ENCODE data around the gene MICAL2. TPM values are rescaled to one million over a fixed set of nuclear protein-coding genes. Genes with fewer than 3 reads are reported as not detected.

The MICAL2 gene
- total and polyA plus RNA-seq, 10 of the 15 experiments (the other 5 are each of a cell fraction or from before 2014, with no cell fraction given): 0.90 to 5.6 (median 2.4) TPM

DNA sequence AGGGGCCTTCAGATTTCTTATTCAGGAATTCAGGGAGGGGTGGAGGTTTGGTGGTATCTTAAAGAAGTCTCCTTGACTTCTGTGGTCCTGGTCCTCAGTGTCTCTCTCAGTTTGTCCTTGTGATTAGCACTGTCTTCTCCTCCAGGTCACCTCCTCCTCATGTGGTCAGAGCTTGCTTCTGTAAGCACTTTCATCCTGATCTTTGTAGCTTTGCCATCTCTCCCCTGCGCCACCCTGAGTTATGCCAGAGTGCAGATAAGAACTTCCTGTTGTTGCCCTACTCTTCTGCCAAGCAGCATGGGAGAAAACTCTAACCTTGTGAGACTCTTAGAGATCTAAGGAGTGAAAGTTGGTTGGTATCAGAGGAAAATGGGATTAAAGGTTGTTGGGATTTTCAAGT, 30.9 kb downstream of the MICAL2 start (continued):
- TF ChIP-seq, protein P1, sequence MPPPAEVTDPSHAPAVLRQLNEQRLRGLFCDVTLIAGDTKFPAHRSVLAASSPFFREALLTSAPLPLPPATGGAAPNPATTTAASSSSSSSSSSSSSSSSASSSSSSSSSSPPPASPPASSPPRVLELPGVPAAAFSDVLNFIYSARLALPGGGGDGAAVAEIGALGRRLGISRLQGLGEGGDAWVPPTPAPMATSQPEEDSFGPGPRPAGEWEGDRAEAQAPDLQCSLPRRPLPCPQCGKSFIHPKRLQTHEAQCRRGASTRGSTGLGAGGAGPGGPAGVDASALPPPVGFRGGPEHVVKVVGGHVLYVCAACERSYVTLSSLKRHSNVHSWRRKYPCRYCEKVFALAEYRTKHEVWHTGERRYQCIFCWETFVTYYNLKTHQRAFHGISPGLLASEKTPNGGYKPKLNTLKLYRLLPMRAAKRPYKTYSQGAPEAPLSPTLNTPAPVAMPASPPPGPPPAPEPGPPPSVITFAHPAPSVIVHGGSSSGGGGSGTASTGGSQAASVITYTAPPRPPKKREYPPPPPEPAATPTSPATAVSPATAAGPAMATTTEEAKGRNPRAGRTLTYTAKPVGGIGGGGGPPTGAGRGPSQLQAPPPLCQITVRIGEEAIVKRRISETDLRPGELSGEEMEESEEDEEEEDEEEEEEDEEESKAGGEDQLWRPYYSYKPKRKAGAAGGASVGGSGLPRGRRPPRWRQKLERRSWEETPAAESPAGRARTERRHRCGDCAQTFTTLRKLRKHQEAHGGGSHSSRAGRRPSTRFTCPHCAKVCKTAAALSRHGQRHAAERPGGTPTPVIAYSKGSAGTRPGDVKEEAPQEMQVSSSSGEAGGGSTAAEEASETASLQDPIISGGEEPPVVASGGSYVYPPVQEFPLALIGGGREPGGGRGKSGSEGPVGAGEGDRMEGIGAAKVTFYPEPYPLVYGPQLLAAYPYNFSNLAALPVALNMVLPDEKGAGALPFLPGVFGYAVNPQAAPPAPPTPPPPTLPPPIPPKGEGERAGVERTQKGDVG (CRISPR knock-in tag; IDR thresholded peaks at IDR 0.05): no peak
- TF ChIP-seq POLR2AphosphoS5 (IDR thresholded peaks at IDR 0.05; ENCODE audit: low read length): no peak

DNA sequence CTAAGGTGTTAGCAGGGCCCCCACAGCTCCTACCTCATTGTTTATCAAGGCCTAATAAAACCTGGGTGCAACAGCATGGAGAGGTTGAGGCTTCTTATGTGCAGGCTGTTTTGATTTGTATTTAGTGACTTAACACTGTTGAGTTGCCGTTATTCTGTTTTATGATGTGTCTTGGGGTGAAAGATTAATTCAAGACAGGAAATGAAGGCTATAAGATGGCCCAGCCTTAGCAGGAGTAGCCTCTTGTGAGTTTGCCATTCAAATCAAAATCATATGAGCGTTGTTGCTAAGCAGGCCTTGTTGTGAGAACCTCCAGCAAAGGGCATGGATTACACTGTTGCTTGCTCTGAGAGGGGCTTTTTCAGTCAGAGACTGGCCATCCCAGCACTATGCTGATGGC, 31.8 kb downstream of the MICAL2 start:
- Histone ChIP-seq H3K79me2 (ENCODE audit: control insufficient read depth, insufficient read depth, low read length) (no peaks in the 10 kb centered on the region), H3K9ac (ENCODE audit: control insufficient read depth, insufficient read depth, low read length) (no peak overlapping the region), H3K36me3 (ENCODE audit: control insufficient read depth in 2 of 2, insufficient read depth in 2 of 2, low read length in 1 of 2) (no peaks in the 10 kb centered on the region), H3K4me1 (ENCODE audit: control insufficient read depth, insufficient read depth, low read length) (no peaks in the 10 kb centered on the region), H3K27me3 (replicated peaks in 1 of 2; ENCODE audit: control insufficient read depth in 2 of 2, insufficient read depth in 2 of 2, low read length in 1 of 2) (no peaks in the 10 kb centered on the region; a peak in 1 of 4 replicates), H4K20me1 (ENCODE audit: control insufficient read depth, insufficient read depth) (no peaks in the 10 kb centered on the region), H3K27ac (ENCODE audit: control insufficient read depth, insufficient read depth) (no peak overlapping the region), H3K4me3 (no peak overlapping the region), H2AFZ (ENCODE audit: control insufficient read depth, low read depth, low read length) (no peak overlapping the region), H3K9me3 (replicated peaks; ENCODE audit: control insufficient read depth, insufficient read depth, low read length) (no peaks in the 10 kb centered on the region), H3K4me2 (ENCODE audit: control insufficient read depth, insufficient read depth) (no peak overlapping the region)
- FAIRE-seq (no peak), DNase-seq (ENCODE audit: low read depth, low spot score) (no peak), ATAC-seq (no peak)
- in situ Hi-C loops (cut with MboI) (no loop called here), intact Hi-C loops (cut with micrococcal nuclease; ENCODE audit: unreplicated experiment) (no loop called here)
- RAD21 ChIA-PET (ENCODE audit: unreplicated experiment): no interaction called here
- POLR2A ChIA-PET: no interaction called here
- SMC1A ChIA-PET (ENCODE audit: uncharacterized antibody, unreplicated experiment): no interaction called here
- CTCF ChIA-PET: interaction anchor here (0.8 kb wide), 1 partner anchor 100 kb away, joined by 5 read pairs; no protein-coding TSS in a partner anchor
- BruUV-seq (replicated peaks): no TSS peak
- WGBS (ENCODE audit: insufficient coverage, insufficient replicate concordance, low lambda C conversion rate, missing lambda C conversion rate): 57% methylated on average over 2 of the region's 2 CpGs
- TF ChIP-seq, protein P2, sequence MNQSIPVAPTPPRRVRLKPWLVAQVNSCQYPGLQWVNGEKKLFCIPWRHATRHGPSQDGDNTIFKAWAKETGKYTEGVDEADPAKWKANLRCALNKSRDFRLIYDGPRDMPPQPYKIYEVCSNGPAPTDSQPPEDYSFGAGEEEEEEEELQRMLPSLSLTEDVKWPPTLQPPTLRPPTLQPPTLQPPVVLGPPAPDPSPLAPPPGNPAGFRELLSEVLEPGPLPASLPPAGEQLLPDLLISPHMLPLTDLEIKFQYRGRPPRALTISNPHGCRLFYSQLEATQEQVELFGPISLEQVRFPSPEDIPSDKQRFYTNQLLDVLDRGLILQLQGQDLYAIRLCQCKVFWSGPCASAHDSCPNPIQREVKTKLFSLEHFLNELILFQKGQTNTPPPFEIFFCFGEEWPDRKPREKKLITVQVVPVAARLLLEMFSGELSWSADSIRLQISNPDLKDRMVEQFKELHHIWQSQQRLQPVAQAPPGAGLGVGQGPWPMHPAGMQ (IDR thresholded peaks at IDR 0.05; ENCODE audit: borderline replicate concordance): no peak
- TF ChIP-seq, protein P3, sequence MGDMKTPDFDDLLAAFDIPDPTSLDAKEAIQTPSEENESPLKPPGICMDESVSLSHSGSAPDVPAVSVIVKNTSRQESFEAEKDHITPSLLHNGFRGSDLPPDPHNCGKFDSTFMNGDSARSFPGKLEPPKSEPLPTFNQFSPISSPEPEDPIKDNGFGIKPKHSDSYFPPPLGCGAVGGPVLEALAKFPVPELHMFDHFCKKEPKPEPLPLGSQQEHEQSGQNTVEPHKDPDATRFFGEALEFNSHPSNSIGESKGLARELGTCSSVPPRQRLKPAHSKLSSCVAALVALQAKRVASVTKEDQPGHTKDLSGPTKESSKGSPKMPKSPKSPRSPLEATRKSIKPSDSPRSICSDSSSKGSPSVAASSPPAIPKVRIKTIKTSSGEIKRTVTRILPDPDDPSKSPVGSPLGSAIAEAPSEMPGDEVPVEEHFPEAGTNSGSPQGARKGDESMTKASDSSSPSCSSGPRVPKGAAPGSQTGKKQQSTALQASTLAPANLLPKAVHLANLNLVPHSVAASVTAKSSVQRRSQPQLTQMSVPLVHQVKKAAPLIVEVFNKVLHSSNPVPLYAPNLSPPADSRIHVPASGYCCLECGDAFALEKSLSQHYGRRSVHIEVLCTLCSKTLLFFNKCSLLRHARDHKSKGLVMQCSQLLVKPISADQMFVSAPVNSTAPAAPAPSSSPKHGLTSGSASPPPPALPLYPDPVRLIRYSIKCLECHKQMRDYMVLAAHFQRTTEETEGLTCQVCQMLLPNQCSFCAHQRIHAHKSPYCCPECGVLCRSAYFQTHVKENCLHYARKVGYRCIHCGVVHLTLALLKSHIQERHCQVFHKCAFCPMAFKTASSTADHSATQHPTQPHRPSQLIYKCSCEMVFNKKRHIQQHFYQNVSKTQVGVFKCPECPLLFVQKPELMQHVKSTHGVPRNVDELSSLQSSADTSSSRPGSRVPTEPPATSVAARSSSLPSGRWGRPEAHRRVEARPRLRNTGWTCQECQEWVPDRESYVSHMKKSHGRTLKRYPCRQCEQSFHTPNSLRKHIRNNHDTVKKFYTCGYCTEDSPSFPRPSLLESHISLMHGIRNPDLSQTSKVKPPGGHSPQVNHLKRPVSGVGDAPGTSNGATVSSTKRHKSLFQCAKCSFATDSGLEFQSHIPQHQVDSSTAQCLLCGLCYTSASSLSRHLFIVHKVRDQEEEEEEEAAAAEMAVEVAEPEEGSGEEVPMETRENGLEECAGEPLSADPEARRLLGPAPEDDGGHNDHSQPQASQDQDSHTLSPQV (IDR thresholded peaks at IDR 0.05): no peak
- TF ChIP-seq SRF (IDR thresholded peaks at IDR 0.05; ENCODE audit: low read depth in 2 of 2, low read length in 2 of 2): no peak
- TF ChIP-seq SUPT20H (IDR thresholded peaks at IDR 0.05; ENCODE audit: borderline replicate concordance, control insufficient read depth, low read depth, low read length): no peak
- no peak for TF ChIP-seq SIN3A (IDR thresholded peaks at IDR 0.05; ENCODE audit: low read depth, low read length)
- no peak for TF ChIP-seq PAX5 (IDR thresholded peaks at IDR 0.05; ENCODE audit: borderline replicate concordance, low read depth, low read length)
- no peak for TF ChIP-seq TCF7 (IDR thresholded peaks at IDR 0.05; ENCODE audit: borderline replicate concordance)
- TF ChIP-seq SP1 (IDR thresholded peaks at IDR 0.05; ENCODE audit: low read depth, low read length): no peak
- TF ChIP-seq TAF1 (IDR thresholded peaks at IDR 0.05; ENCODE audit: borderline replicate concordance, low read depth, low read length): no peak
- no peak for TF ChIP-seq FOXK2 (IDR thresholded peaks at IDR 0.05)
